K562 (cell line): ENCODE data around the gene TRMT44. TPM values are rescaled to one million over a fixed set of nuclear protein-coding genes. Genes with fewer than 3 reads are reported as not detected.

Source experiments
- BMI1 ChIP-seq: fragments of 150-350 bp; IDR thresholded peaks from 2 replicates; pipeline ENCODE4 v1.6.1; 2014; ENCODE audit warnings: low read length
- CBX3 ChIP-seq, 2 experiments: IDR thresholded peaks; 1 replicate in 1 of 2; 2 replicates in 1 of 2; pipeline ENCODE4 v1.6.1; 2012; ENCODE audit warnings: inconsistent platforms in 2 of 2, low read length in 2 of 2, borderline replicate concordance in 1 of 2, control low read depth in 1 of 2
- CBX8 ChIP-seq: fragments of 200-600 bp; sonication (generic); IDR thresholded peaks from 2 replicates; pipeline ENCODE4 v1.6.1; 2012; ENCODE audit warnings: borderline replicate concordance, mixed run types, low read depth, mild to moderate bottlenecking, moderate library complexity, mixed read lengths, low read length, control low read depth, inconsistent platforms; ENCODE audit not compliant: poor library complexity, severe bottlenecking; ENCODE audit errors: extremely low read depth
- CEBPB ChIP-seq: fragments of 450-650 bp; IDR thresholded peaks from 2 replicates; pipeline ENCODE4 v1.6.1; 2016; ENCODE audit warnings: missing genetic modification characterization, missing compliant biosample characterization
- MBD2 ChIP-seq: sonication (generic); IDR thresholded peaks from 2 replicates; pipeline ENCODE4 v1.6.1; 2016; ENCODE audit warnings: low read depth, borderline replicate concordance
- NFATC3 ChIP-seq: fragments of 450-650 bp; IDR thresholded peaks from 2 replicates; pipeline ENCODE4 v1.6.1; 2017; ENCODE audit warnings: mild to moderate bottlenecking
- RB1 ChIP-seq: fragments of 450-650 bp; IDR thresholded peaks from 2 replicates; pipeline ENCODE4 v1.6.1; 2017; ENCODE audit warnings: low read depth, mild to moderate bottlenecking
- TCF7 ChIP-seq: sonication (generic); IDR thresholded peaks from 2 replicates; pipeline ENCODE4 v1.6.1; 2016; ENCODE audit warnings: antibody characterized with exemption, borderline replicate concordance
- TRIM24 ChIP-seq, 2 experiments: fragments of 450-650 bp; IDR thresholded peaks; 2 replicates each; pipeline ENCODE4 v1.6.1; 2016
- ZFP36 ChIP-seq: fragments of 150-350 bp; IDR thresholded peaks from 2 replicates; pipeline ENCODE4 v1.6.1; 2018; ENCODE audit warnings: low read length, low read depth; ENCODE audit not compliant: partially characterized antibody
- ZNF175 ChIP-seq: fragments of 200-800 bp; sonication (Bioruptor generic); IDR thresholded peaks from 2 replicates; pipeline ENCODE4 v1.6.1; 2016; ENCODE audit warnings: low read depth, mild to moderate bottlenecking, missing genetic modification characterization, missing compliant biosample characterization
- ZSCAN29 ChIP-seq: fragments of 450-650 bp; IDR thresholded peaks from 2 replicates; pipeline ENCODE4 v1.6.1; 2017
- polyA plus RNA-seq, 8 experiments: library from polyadenylated mRNA; depleted of rRNA in 4 of 8; stranded (reverse) in 5 of 8; unstranded in 3 of 8; fragments of >200 nt; fragmentation: Nextera tagmentation in 2 of 8; fragmentation: Illumina TruSeq in 1 of 8; extraction: Ambion mirVana in 2 of 8; extraction: Trizol in 1 of 8; gene quantifications; 2 replicates each; pipeline versions ENCODE4 v1.2.1 to v1.2.3, GENCODE V29; 2011 to 2014; ENCODE audit warnings: inconsistent platforms in 1 of 8, missing spikeins in 1 of 8
- total RNA-seq, 7 experiments: library from RNA; depleted of rRNA in 6 of 7; stranded (reverse); fragments of >200 nt in 6 of 7; fragmentation: Illumina TruSeq in 2 of 7; extraction: Trizol in 2 of 7; gene quantifications; 2 replicates each; pipeline versions ENCODE4 v1.2.1 to v1.2.3, GENCODE V29; 2011 to 2021; ENCODE audit warnings: low replicate concordance in 1 of 7
- TF ChIP-seq, protein P1 (sequence below): sonication (generic); formaldehyde crosslinking; IDR thresholded peaks from 2 replicates; pipeline ENCODE4 v1.8.1; 2023; ENCODE audit warnings: mild to moderate bottlenecking, missing genetic modification reagents, moderate library complexity
- TF ChIP-seq, protein P2 (sequence below): fragments of 250-450 bp; sonication (Bioruptor Pico); IDR thresholded peaks from 2 replicates; pipeline ENCODE4 v1.6.1; 2021; ENCODE audit warnings: mild to moderate bottlenecking
- TF ChIP-seq, protein P3 (sequence below): sonication (generic); IDR thresholded peaks from 2 replicates; pipeline ENCODE4 v1.6.1; 2016
- TF ChIP-seq, protein P4 (sequence below): fragments of 450-650 bp; formaldehyde crosslinking; IDR thresholded peaks from 2 replicates; pipeline ENCODE4 v1.4.0; 2020; ENCODE audit warnings: mild to moderate bottlenecking, moderate library complexity
- TF ChIP-seq, protein P5 (sequence below): fragments of 450-650 bp; IDR thresholded peaks from 2 replicates; pipeline ENCODE4 v1.6.1; 2017; ENCODE audit warnings: antibody characterized with exemption, mild to moderate bottlenecking
- TF ChIP-seq, protein P6 (sequence below), 2 experiments: fragments of 200-800 bp in 1 of 2; sonication (Bioruptor generic) in 1 of 2; sonication (generic) in 1 of 2; formaldehyde crosslinking in 1 of 2; IDR thresholded peaks in 1 of 2; conservative IDR thresholded peaks in 1 of 2; 2 replicates each; pipeline versions ENCODE4 v1.5.0 to v1.6.1; 2016 to 2020; ENCODE audit warnings: missing compliant biosample characterization in 1 of 2, missing genetic modification characterization in 1 of 2, missing genetic modification reagents in 1 of 2

The TRMT44 gene
- total and polyA plus RNA-seq, 9 of the 15 experiments (the other 6 are each of a cell fraction or from before 2014, with no cell fraction given), result 1.2 to 18.6 (median 10.0) TPM

DNA sequence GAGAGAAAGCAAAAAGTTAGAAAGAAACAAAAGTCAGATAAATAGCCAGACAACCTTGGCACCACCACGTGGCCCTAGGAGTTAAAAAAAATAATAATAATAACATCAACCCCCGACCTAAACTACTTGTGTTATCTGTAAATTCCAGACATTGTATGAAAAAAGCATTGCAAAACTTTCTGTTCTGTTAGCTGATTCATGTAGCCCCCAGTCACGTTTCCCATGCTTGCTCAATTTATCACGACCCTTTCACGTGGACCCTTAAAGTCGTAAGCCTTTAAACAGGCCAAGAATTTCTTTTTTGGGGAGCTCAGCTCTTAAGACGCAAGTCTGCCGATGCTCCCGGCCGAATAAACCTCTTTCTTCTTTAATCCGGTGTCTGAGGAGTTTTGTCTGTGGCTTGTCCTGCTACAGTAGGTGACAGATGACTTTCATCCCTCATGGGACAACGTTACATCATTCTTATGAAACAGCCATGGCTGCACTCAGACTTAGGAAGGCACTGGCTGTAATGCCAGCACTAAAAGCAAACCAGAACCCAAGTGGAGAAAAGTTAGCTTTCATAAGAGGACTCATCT is 574 bp upstream of the TRMT44 start (continued):
- TF ChIP-seq, protein P1, sequence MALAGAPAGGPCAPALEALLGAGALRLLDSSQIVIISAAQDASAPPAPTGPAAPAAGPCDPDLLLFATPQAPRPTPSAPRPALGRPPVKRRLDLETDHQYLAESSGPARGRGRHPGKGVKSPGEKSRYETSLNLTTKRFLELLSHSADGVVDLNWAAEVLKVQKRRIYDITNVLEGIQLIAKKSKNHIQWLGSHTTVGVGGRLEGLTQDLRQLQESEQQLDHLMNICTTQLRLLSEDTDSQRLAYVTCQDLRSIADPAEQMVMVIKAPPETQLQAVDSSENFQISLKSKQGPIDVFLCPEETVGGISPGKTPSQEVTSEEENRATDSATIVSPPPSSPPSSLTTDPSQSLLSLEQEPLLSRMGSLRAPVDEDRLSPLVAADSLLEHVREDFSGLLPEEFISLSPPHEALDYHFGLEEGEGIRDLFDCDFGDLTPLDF (CRISPR knock-in tag), result no peak; the same call in 1 of the 2 replicates
- TF ChIP-seq CBX3 (IDR thresholded peaks at IDR 0.05; ENCODE audit: borderline replicate concordance in 1 of 2, low read length in 2 of 2) (peak in 1 of 2 experiments; percentile 74; a peak in 1 of 3 replicates), BMI1 (no peak), ZNF175 (CRISPR knock-in tag) (0 out of 2 replicates have a peak, but pooled peaks have one; percentile 12), RB1 (no peak), ZFP36 (no peak), NFATC3 (no peak), TCF7 (no peak), ZSCAN29 (no peak), CBX8 (no peak), MBD2 (no peak), CEBPB (tag) (peak; percentile 86), TRIM24 (IDR thresholded peaks at IDR 0.05) (peak; percentile 59 to 71; a peak in 3 of 4 replicates)
- TF ChIP-seq, protein P2, sequence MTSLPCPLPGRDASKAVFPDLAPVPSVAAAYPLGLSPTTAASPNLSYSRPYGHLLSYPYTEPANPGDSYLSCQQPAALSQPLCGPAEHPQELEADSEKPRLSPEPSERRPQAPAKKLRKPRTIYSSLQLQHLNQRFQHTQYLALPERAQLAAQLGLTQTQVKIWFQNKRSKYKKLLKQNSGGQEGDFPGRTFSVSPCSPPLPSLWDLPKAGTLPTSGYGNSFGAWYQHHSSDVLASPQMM (CRISPR knock-in tag), result no peak
- TF ChIP-seq, protein P3, sequence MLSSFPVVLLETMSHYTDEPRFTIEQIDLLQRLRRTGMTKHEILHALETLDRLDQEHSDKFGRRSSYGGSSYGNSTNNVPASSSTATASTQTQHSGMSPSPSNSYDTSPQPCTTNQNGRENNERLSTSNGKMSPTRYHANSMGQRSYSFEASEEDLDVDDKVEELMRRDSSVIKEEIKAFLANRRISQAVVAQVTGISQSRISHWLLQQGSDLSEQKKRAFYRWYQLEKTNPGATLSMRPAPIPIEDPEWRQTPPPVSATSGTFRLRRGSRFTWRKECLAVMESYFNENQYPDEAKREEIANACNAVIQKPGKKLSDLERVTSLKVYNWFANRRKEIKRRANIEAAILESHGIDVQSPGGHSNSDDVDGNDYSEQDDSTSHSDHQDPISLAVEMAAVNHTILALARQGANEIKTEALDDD, result 0 out of 2 replicates have a peak, but pooled peaks have one; percentile 26
- TF ChIP-seq, protein P4, sequence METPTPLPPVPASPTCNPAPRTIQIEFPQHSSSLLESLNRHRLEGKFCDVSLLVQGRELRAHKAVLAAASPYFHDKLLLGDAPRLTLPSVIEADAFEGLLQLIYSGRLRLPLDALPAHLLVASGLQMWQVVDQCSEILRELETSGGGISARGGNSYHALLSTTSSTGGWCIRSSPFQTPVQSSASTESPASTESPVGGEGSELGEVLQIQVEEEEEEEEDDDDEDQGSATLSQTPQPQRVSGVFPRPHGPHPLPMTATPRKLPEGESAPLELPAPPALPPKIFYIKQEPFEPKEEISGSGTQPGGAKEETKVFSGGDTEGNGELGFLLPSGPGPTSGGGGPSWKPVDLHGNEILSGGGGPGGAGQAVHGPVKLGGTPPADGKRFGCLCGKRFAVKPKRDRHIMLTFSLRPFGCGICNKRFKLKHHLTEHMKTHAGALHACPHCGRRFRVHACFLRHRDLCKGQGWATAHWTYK (CRISPR knock-in tag), result no peak
- TF ChIP-seq, protein P5, sequence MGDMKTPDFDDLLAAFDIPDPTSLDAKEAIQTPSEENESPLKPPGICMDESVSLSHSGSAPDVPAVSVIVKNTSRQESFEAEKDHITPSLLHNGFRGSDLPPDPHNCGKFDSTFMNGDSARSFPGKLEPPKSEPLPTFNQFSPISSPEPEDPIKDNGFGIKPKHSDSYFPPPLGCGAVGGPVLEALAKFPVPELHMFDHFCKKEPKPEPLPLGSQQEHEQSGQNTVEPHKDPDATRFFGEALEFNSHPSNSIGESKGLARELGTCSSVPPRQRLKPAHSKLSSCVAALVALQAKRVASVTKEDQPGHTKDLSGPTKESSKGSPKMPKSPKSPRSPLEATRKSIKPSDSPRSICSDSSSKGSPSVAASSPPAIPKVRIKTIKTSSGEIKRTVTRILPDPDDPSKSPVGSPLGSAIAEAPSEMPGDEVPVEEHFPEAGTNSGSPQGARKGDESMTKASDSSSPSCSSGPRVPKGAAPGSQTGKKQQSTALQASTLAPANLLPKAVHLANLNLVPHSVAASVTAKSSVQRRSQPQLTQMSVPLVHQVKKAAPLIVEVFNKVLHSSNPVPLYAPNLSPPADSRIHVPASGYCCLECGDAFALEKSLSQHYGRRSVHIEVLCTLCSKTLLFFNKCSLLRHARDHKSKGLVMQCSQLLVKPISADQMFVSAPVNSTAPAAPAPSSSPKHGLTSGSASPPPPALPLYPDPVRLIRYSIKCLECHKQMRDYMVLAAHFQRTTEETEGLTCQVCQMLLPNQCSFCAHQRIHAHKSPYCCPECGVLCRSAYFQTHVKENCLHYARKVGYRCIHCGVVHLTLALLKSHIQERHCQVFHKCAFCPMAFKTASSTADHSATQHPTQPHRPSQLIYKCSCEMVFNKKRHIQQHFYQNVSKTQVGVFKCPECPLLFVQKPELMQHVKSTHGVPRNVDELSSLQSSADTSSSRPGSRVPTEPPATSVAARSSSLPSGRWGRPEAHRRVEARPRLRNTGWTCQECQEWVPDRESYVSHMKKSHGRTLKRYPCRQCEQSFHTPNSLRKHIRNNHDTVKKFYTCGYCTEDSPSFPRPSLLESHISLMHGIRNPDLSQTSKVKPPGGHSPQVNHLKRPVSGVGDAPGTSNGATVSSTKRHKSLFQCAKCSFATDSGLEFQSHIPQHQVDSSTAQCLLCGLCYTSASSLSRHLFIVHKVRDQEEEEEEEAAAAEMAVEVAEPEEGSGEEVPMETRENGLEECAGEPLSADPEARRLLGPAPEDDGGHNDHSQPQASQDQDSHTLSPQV, result no peak
- TF ChIP-seq, protein P6, sequence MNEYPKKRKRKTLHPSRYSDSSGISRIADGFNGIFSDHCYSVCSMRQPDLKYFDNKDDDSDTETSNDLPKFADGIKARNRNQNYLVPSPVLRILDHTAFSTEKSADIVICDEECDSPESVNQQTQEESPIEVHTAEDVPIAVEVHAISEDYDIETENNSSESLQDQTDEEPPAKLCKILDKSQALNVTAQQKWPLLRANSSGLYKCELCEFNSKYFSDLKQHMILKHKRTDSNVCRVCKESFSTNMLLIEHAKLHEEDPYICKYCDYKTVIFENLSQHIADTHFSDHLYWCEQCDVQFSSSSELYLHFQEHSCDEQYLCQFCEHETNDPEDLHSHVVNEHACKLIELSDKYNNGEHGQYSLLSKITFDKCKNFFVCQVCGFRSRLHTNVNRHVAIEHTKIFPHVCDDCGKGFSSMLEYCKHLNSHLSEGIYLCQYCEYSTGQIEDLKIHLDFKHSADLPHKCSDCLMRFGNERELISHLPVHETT (CRISPR knock-in tag; conservative IDR thresholded peaks at IDR 0.05 in 1 of 2, IDR thresholded peaks at IDR 0.05 in 1 of 2), result no peak
